ENCODE results near the gene ZBTB48. TPM values are rescaled to one million over a fixed set of nuclear protein-coding genes. Genes with fewer than 3 reads are reported as not detected.

The ZBTB48 gene
- total RNA-seq, 1 experiment from 2014 or later = 24.4 TPM

DNA sequence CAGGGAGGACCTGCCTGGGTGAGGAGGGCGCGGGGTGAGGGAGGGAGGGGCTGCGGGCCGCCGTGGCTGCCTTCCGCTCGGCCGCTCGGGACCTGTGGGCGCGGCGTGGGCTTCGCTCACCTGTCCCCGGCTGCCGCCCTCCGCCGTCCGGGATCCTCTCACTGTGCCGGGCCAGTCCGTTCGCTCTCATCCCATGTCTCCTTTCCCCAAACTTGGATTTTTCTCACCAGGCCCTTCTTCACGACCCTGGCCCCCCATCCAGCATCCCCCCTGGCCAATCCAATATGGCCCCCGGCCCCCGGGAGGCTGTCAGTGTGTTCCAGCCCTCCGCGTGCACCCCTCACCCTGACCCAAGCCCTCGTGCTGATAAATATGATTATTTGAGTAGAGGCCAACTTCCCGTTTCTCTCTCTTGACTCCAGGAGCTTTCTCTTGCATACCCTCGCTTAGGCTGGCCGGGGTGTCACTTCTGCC is 362 bp downstream of the ZBTB48 start:
- intact Hi-C loops (cut with micrococcal nuclease; ENCODE audit: unreplicated experiment) = no loop called here
- peaks cover 38% of the 10 kb centered on the region for H3K36me3 Mint-ChIP-seq (ENCODE audit: insufficient read depth, unreplicated experiment)
- BruUV-seq (replicated peaks) = no TSS peak

DNA sequence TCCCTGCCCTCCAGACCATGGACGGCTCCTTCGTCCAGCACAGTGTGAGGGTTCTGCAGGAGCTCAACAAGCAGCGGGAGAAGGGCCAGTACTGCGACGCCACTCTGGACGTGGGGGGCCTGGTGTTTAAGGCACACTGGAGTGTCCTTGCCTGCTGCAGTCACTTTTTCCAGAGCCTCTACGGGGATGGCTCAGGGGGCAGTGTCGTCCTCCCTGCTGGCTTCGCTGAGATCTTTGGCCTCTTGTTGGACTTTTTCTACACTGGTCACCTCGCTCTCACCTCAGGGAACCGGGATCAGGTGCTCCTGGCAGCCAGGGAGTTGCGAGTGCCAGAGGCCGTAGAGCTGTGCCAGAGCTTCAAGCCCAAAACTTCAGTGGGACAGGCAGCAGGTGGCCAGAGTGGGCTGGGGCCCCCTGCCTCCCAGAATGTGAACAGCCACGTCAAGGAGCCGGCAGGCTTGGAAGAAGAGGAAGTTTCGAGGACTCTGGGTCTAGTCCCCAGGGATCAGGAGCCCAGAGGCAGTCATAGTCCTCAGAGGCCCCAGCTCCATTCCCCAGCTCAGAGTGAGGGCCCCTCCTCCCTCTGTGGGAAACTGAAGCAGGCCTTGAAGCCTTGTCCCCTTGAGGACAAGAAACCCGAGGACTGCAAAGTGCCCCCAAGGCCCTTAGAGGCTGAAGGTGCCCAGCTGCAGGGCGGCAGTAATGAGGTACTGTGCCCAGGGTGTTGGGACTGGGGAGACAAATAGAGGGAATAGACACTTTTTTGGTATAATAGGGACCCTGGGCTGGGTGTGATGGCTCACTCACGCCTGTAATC is 1.0 kb downstream of the ZBTB48 start:
- Mint-ChIP-seq H3K4me3 (ENCODE audit: low read depth, unreplicated experiment) (peak overlapping the region; percentile 96), H3K27me3 (ENCODE audit: unreplicated experiment) (no peaks in the 10 kb centered on the region), H3K9me3 (ENCODE audit: low read depth, unreplicated experiment) (no peaks in the 10 kb centered on the region), H3K4me1 (ENCODE audit: low read depth, unreplicated experiment) (peaks cover 9% of the 10 kb centered on the region), H3K36me3 (ENCODE audit: insufficient read depth, unreplicated experiment) (peaks cover 39% of the 10 kb centered on the region), H3K27ac (ENCODE audit: unreplicated experiment) (peak overlapping the region; percentile 92)
- TF ChIP-seq, protein P1, sequence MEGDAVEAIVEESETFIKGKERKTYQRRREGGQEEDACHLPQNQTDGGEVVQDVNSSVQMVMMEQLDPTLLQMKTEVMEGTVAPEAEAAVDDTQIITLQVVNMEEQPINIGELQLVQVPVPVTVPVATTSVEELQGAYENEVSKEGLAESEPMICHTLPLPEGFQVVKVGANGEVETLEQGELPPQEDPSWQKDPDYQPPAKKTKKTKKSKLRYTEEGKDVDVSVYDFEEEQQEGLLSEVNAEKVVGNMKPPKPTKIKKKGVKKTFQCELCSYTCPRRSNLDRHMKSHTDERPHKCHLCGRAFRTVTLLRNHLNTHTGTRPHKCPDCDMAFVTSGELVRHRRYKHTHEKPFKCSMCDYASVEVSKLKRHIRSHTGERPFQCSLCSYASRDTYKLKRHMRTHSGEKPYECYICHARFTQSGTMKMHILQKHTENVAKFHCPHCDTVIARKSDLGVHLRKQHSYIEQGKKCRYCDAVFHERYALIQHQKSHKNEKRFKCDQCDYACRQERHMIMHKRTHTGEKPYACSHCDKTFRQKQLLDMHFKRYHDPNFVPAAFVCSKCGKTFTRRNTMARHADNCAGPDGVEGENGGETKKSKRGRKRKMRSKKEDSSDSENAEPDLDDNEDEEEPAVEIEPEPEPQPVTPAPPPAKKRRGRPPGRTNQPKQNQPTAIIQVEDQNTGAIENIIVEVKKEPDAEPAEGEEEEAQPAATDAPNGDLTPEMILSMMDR (IDR thresholded peaks at IDR 0.05; ENCODE audit: unreplicated experiment) = no peak
- no TSS peak for BruUV-seq (replicated peaks)
- no peak for DNase-seq
- CTCF ChIA-PET = interaction anchor here (0.6 to 1.6 kb wide), 2 partner anchors 18 to 21 kb away, joined by 3 to 4 read pairs; no protein-coding TSS in a partner anchor
- intact Hi-C loops (cut with micrococcal nuclease; ENCODE audit: unreplicated experiment) = no loop called here

More for the DNA sequence above, 362 bp downstream of the ZBTB48 start:
- TF ChIP-seq, protein P1 (IDR thresholded peaks at IDR 0.05; ENCODE audit: unreplicated experiment) = no peak
- Mint-ChIP-seq H3K9me3 (ENCODE audit: low read depth, unreplicated experiment) (no peaks in the 10 kb centered on the region), H3K27ac (ENCODE audit: unreplicated experiment) (peak overlapping the region; percentile 92), H3K4me3 (ENCODE audit: low read depth, unreplicated experiment) (peak overlapping the region; percentile 96), H3K4me1 (ENCODE audit: low read depth, unreplicated experiment) (peaks cover 9% of the 10 kb centered on the region), H3K27me3 (ENCODE audit: unreplicated experiment) (no peaks in the 10 kb centered on the region)
- DNase-seq = no peak
- CTCF ChIA-PET = interaction anchor here (0.6 to 1.6 kb wide), 2 partner anchors 19 to 21 kb away, joined by 3 to 4 read pairs; no protein-coding TSS in a partner anchor

DNA sequence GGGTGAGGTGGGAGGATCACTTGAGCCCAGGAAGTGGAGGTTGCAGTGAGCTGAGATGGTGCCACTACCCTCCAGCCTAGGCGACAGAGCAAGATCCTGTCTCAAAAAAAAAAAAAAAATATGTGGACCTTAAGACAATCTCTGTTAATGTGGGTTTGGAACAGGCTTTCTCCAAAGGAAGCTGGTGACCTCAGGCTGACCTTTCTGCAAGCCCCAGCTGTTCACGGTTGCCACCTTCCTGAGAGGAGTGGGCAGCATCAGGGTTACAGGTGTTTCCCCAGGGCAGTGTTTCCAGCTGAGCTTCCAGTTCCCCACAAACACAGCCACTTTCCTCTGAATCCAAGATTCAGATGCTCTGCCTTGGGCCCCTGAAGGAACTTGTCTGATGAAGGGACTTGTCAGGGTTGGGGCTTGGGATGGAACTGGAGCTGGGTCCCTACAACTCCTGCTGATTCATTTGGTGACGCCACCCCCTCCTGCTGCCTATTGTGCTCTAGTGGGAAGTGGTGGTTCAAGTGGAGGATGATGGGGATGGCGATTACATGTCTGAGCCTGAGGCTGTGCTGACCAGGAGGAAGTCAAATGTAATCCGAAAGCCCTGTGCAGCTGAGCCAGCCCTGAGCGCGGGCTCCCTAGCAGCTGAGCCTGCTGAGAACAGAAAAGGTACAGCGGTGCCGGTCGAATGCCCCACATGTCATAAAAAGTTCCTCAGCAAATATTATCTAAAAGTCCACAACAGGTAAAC is 1.9 kb downstream of the ZBTB48 start:
- TSS peak; percentile 31 for BruUV-seq (replicated peaks)

DNA sequence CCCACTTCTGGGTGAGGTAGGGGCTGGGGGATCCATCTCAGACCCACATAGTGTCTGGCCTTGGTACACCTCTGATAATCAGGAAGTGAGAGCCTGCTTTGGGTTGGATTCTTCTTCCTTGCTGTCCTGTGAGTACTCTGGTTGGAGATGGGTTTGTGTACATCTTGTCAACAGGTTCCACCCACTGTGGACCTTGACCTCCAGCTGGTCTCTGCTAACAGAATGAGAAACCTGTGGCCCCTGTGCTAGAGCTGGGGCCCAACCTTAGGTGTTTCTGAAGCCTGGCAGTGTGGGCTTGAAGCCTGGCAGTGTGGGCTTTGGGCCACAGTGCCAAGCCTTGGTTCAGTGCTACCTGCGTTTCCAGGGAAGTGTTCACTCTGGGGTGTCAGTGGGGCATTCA is 2.6 kb downstream of the ZBTB48 start:
- Mint-ChIP-seq H3K4me1 (ENCODE audit: low read depth, unreplicated experiment) (peaks cover 9% of the 10 kb centered on the region), H3K9me3 (ENCODE audit: low read depth, unreplicated experiment) (no peaks in the 10 kb centered on the region), H3K27ac (ENCODE audit: unreplicated experiment) (no peak overlapping the region), H3K4me3 (ENCODE audit: low read depth, unreplicated experiment) (no peak overlapping the region), H3K36me3 (ENCODE audit: insufficient read depth, unreplicated experiment) (peaks cover 39% of the 10 kb centered on the region), H3K27me3 (ENCODE audit: unreplicated experiment) (no peaks in the 10 kb centered on the region)
- intact Hi-C loops (cut with micrococcal nuclease; ENCODE audit: unreplicated experiment) = no loop called here
- no TSS peak for BruUV-seq (replicated peaks)
- DNase-seq = no peak
- CTCF ChIA-PET = no interaction called here
- TF ChIP-seq, protein P1 (IDR thresholded peaks at IDR 0.05; ENCODE audit: unreplicated experiment) = no peak

More for the DNA sequence above, 1.9 kb downstream of the ZBTB48 start:
- H3K4me3 Mint-ChIP-seq (ENCODE audit: low read depth, unreplicated experiment) = no peak overlapping the region
- no peaks in the 10 kb centered on the region for H3K27me3 Mint-ChIP-seq (ENCODE audit: unreplicated experiment)
- no peak for DNase-seq
- TF ChIP-seq, protein P1 (IDR thresholded peaks at IDR 0.05; ENCODE audit: unreplicated experiment) = no peak
- CTCF ChIA-PET = no interaction called here
- H3K27ac Mint-ChIP-seq (ENCODE audit: unreplicated experiment) = no peak overlapping the region
- H3K9me3 Mint-ChIP-seq (ENCODE audit: low read depth, unreplicated experiment) = no peaks in the 10 kb centered on the region
- H3K36me3 Mint-ChIP-seq (ENCODE audit: insufficient read depth, unreplicated experiment) = peaks cover 39% of the 10 kb centered on the region
- intact Hi-C loops (cut with micrococcal nuclease; ENCODE audit: unreplicated experiment) = no loop called here
- H3K4me1 Mint-ChIP-seq (ENCODE audit: low read depth, unreplicated experiment) = peaks cover 9% of the 10 kb centered on the region

Measured in Calu3 (cell line).